Measurements from ENCODE around the gene POLR2B. TPM values are rescaled to one million over a fixed set of nuclear protein-coding genes. Genes with fewer than 3 reads are reported as not detected.

The POLR2B gene
- polyA plus RNA-seq, 1 experiment, result 163 TPM

DNA sequence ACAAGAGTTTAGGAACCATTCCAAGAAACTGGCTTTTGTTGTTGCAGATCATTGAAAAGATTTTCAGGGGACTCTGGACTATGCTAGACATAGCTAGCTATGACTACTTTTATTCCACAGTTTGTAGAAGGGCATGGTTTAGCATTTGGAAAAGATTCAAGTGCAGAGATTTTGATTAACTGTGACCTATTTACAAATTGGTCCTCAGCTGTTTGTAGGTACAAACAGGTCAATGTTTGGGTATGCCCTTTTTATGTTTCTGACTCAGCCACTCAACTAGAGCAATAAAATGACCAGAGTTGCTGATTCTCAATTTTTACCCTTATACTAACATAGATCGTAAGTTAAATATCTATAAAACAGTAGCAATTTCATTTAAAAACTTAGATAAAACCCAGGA is 84.8 kb downstream of the POLR2B start:
- ChIA-PET POLR2A (interaction anchor here (5.1 kb wide), 1 partner anchor 19 kb away, joined by 49 read pairs; no protein-coding TSS in a partner anchor), CTCF (interaction anchor here (3.1 to 3.8 kb wide), 2 partner anchors 100 kb away, joined by 23 read pairs; no protein-coding TSS in a partner anchor)
- DNase-seq (ENCODE audit: low read depth, low spot score), result no peak
- TF ChIP-seq, protein P1, sequence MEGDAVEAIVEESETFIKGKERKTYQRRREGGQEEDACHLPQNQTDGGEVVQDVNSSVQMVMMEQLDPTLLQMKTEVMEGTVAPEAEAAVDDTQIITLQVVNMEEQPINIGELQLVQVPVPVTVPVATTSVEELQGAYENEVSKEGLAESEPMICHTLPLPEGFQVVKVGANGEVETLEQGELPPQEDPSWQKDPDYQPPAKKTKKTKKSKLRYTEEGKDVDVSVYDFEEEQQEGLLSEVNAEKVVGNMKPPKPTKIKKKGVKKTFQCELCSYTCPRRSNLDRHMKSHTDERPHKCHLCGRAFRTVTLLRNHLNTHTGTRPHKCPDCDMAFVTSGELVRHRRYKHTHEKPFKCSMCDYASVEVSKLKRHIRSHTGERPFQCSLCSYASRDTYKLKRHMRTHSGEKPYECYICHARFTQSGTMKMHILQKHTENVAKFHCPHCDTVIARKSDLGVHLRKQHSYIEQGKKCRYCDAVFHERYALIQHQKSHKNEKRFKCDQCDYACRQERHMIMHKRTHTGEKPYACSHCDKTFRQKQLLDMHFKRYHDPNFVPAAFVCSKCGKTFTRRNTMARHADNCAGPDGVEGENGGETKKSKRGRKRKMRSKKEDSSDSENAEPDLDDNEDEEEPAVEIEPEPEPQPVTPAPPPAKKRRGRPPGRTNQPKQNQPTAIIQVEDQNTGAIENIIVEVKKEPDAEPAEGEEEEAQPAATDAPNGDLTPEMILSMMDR (IDR thresholded peaks at IDR 0.05; ENCODE audit: low read depth, low read length), result no peak
- no peaks in the 10 kb centered on the region for H3K9me3 ChIP-seq (ENCODE audit: control insufficient read depth, insufficient read depth, low read length)
- H3K27ac ChIP-seq (ENCODE audit: low read depth, low read length), result no peak overlapping the region
- H3K27me3 ChIP-seq (ENCODE audit: control insufficient read depth, insufficient read depth, low read length), result no peaks in the 10 kb centered on the region
- H3K4me3 ChIP-seq (ENCODE audit: low read depth, low read length), result no peak overlapping the region

DNA sequence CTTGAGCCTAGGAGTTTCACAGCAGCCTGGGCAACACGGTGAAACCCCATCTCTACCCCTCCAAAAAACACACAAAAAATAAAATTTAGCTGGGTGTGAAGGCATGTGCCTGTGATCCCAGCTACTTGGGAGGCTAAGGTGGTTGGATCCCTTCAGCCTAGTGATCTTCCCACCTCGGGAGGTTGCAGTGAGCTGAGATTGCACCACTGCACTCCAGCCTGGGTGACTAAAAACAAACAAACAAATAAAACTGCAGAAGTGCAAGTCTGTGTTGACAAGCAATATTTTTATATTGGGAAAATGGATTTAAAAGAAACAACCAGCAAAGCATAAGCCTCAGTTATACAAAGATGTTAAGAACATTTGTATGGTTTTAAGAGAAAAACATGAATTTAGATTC is 85.4 kb downstream of the POLR2B start:
- ChIA-PET CTCF (interaction anchor here (2.4 to 3.5 kb wide), 3 partner anchors 11 to 99 kb away, joined by 9 to 23 read pairs (median 21); no protein-coding TSS in a partner anchor), POLR2A (interaction anchor here (1.5 to 5.1 kb wide), 4 partner anchors 18 to 35 kb away, joined by 5 to 49 read pairs (median 10); no protein-coding TSS in a partner anchor)
- Histone ChIP-seq H3K27me3 (ENCODE audit: control insufficient read depth, insufficient read depth, low read length) (no peaks in the 10 kb centered on the region), H3K27ac (ENCODE audit: low read depth, low read length) (no peak overlapping the region), H3K4me3 (ENCODE audit: low read depth, low read length) (no peak overlapping the region), H3K9me3 (ENCODE audit: control insufficient read depth, insufficient read depth, low read length) (no peaks in the 10 kb centered on the region)
- TF ChIP-seq, protein P1 (IDR thresholded peaks at IDR 0.05; ENCODE audit: low read depth, low read length), result no peak
- no peak for DNase-seq (ENCODE audit: low read depth, low spot score)

DNA sequence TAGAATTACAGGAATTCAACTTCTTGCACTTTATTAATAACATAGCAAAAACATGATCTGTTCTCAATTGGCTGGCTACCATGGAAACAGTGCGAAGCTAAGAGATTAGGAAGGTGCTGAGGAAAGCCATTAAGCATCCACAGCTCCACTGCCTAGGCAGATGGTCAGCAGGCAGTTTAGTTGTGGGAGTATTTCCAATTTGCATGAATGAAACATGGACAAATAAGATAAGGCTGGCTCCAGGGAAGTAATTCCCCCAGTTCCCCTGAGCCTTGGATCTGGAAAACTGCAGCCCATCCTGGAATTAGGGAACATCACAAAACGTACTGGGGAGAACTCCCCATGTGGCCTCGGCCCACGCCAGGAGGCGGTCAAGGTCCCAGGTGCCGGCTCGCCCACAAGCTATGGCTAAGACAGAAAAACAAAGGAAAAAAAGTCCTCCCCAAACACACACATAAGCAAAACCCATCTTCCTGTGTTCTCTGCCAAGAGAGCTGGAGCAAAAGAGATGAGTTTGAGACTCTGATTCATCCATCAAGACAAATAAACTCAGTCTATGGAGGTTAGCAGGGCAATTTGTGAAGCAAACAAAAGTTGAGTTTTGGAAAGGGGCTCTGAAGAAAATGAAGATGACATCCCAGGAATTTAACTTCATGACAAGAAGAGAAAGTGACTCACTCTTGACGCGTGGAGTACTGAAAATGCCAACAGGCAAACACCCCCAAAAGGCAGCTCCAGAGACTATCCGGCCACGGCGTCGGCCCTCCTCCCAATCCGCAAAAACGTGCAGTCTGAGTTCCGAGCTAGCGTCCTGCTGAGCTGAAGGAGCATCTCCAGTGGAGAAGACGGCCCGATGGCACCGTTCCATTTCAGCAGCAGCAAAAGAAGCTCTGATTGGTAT is 86.4 kb downstream of the POLR2B start:
- TF ChIP-seq, protein P1 (IDR thresholded peaks at IDR 0.05; ENCODE audit: low read depth, low read length), result no peak
- H3K27me3 ChIP-seq (ENCODE audit: control insufficient read depth, insufficient read depth, low read length), result no peaks in the 10 kb centered on the region
- peak; percentile 84 for DNase-seq (ENCODE audit: low read depth, low spot score)
- H3K27ac ChIP-seq (ENCODE audit: low read depth, low read length), result peak overlapping the region; percentile 88
- H3K4me3 ChIP-seq (ENCODE audit: low read depth, low read length), result peak overlapping the region; percentile 31
- no peaks in the 10 kb centered on the region for H3K9me3 ChIP-seq (ENCODE audit: control insufficient read depth, insufficient read depth, low read length)
- ChIA-PET POLR2A (interaction anchor here (0.6 to 5.1 kb wide), 12 partner anchors 10 to 87 kb away, joined by 3 to 49 read pairs (median 5); partner anchors contain the start of gene POLR2B), CTCF (interaction anchor here (1.2 to 3.5 kb wide), 4 partner anchors 11 to 98 kb away, joined by 9 to 23 read pairs (median 15); no protein-coding TSS in a partner anchor)

DNA sequence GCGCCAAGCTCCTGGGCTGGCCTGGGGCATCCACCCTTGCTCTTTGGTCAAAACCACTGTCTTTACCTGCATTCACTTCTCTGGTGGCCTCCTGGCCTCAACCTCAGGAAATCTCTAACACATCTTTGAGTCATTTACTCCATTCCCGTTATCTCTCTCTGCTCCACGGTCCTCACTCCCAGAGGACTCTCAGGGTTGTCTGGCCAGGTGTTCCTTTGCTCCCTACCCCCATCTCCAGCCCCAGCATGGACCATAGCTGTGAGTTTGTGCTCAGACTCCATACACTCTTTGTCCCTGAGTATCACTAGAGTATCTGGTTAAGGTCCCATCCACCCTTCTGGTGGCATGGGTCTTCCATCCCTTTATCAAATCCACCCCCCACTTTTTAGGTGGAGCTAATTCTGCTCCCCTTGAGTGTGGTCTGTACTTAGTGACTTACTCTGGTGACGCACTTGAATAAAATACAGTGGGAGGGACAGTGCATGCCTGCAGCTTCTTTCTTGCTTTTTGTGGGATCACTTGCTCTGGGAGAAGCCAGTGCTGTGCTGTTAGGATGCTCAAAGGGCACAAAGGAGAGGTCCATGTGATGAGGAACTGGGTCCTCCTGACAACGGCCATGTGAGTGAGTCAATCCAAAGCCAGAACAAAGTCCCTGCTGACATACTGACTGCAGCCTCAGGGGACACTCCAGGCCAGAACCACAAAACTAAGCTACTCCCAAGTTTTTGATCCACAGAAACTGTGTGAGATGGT is 87.2 kb downstream of the POLR2B start:
- ChIA-PET POLR2A (interaction anchor here (1.1 to 5.1 kb wide), 10 partner anchors 9 to 67 kb away, joined by 3 to 49 read pairs (median 6); no protein-coding TSS in a partner anchor), CTCF (interaction anchor here (1.2 to 3.5 kb wide), 4 partner anchors 10 to 98 kb away, joined by 9 to 23 read pairs (median 15); no protein-coding TSS in a partner anchor)
- TF ChIP-seq, protein P1 (IDR thresholded peaks at IDR 0.05; ENCODE audit: low read depth, low read length), result no peak
- Histone ChIP-seq H3K9me3 (ENCODE audit: control insufficient read depth, insufficient read depth, low read length) (no peaks in the 10 kb centered on the region), H3K27me3 (ENCODE audit: control insufficient read depth, insufficient read depth, low read length) (no peaks in the 10 kb centered on the region), H3K4me3 (ENCODE audit: low read depth, low read length) (peak overlapping the region; percentile 24), H3K27ac (ENCODE audit: low read depth, low read length) (peak overlapping the region; percentile 88)
- DNase-seq (ENCODE audit: low read depth, low spot score), result no peak
